NCI-H345 treated with DMSO at 0.1 percent for 48 hours (cell line): ENCODE results near the gene RNU6-9.
"Not testable (repeated sequence)": the region's sequence is repeated elsewhere in the genome, so short reads cannot be mapped to it uniquely, and the experiment has no call there.

ENCODE experiments used
- DNase-seq: peaks from one replicate; lab custom pipeline; 2025; ENCODE audit not compliant: unreplicated experiment; lab: John Stamatoyannopoulos, UW

Gene RNU6-9

GRCh38 chr19:892894-893689, at the start of gene RNU6-9, which contains the start of gene MED16:
TSS of gene RNU6-9 (plus strand) at chr19:893484.
TSS of gene MED16 (minus strand) at chr19:893187. CDS start at chr19:891131, 2,056 bp downstream.
- peak; percentile 91 for DNase-seq

DNA sequence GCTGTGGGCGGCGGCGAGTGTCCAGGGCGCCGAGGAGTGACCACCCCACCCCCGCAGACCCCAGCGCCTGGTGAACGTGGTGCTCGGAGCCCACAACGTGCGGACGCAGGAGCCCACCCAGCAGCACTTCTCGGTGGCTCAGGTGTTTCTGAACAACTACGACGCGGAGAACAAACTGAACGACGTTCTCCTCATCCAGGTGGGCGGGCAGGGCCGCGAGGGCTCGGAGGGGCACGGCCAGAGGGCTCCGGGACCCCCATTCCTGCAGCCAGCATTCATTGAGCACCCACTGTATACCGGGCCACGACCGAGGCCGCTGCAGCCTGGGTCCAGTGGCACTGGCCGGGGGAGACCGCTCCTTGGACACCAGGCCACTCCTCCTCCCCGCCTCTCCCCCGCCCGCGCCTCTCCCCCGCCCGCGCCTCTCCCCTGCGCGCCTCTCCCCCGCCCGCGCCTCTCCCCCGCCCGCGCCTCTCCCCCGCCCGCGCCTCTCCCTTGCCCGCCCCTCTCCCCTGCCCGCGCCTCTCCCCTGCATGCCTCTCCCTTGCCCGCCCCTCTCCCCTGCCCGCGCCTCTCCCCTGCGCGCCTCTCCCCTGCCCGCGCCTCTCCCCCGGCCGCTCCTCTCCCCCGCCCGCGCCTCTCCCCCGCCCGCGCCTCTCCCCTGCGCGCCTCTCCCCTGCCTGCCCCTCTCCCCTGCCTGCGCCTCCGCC, 49.3 kb upstream of the RNU6-9 start:
- no peak for DNase-seq

DNA sequence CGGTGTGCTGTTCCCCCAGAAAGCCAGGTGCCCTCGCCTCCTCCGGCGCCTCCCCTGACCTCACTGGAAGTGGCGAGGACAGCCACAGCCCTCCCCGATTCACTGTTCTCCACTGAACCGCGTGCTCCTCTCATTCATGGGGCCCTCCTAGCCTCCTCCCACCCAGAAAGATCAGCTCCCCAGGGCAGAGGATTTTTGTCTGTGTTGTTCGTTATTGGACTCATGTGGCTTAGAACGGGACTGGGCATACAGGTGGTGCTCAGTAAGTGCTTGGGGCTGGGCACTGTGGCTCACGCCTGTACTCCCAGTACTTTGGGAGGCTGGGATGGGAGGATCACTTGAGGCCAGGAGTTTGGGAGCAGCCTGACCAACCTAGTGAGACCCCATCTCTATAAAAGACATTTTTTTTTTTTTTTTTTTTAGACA, 48.7 kb upstream of the RNU6-9 start:
- DNase-seq, result no peak

DNA sequence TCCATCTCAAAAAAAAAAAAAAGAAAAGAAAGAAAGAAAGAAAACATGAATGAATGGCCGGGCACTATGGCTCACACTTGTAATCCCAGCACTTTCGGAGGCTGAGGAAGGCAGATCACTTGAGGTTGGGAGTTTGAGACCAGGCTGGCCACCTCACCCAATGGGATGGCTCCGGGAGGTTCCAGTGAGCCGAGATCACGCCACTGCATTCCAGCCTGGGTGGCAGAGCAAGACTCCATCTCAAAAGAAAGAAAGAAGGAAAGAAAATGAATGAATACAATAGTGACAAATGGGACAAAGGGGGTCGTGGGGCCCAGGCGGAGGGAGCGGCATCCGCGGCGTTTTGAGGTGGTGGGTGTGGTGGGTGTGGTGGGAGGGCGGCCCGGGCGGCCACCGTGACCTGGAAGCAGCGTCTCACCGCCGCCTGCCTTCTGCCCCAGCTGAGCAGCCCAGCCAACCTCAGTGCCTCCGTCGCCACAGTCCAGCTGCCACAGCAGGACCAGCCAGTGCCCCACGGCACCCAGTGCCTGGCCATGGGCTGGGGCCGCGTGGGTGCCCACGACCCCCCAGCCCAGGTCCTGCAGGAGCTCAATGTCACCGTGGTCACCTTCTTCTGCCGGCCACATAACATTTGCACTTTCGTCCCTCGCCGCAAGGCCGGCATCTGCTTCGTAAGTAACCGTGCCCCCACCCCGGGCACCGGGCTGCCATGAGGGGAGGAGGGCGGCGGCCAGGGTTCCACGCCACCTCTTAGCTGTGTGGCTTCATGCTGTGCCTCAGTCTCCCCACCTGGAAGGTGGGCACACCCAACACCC, 47.4 kb upstream of the RNU6-9 start:
- no peak for DNase-seq

DNA sequence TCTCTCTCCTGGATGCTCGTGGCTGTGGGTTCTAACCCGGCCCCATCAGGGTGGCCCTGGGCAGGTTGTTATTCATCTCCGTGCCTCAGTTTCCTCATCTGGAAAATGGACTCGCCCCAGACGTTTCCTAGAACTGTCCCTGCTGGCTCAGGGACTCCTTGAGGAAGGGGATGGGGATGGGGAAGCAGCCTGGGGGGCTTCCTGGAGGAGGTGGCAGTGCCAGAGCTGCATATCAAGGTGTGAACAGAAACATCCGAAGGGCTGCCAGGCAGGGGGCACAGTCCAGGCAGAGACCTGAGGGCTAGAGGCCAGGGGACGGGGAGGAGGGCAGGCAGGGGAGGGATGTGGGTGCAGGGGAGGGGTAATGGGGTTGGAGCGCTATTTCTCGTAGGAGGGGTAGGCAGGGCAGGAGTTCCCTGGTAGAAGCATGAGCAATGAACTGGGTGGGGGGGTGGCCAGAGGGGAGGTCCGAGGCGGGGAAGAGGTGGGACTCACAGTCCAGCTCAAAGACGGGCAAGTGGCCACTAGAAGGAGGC, 44.8 kb upstream of the RNU6-9 start:
- DNase-seq, result no peak

- not testable (repeated sequence) for DNase-seq
Measured at GRCh38 chr19:849195-849594, 44.1 kb upstream of the RNU6-9 start.

- DNase-seq, result no peak
Measured at GRCh38 chr19:850221-850978, 42.9 kb upstream of the RNU6-9 start.

- DNase-seq, result no peak
Measured at GRCh38 chr19:850979-851335, 42.3 kb upstream of the RNU6-9 start.

GRCh38 chr19:852136-853013, 40.9 kb upstream of the RNU6-9 start, which contains the start of gene ELANE:
TSS of gene ELANE (plus strand) at chr19:852303. CDS start at chr19:852329, 26 bp downstream.
- DNase-seq, result no peak

- no peak for DNase-seq
Measured at GRCh38 chr19:853014-853585, 40.2 kb upstream of the RNU6-9 start.

DNA sequence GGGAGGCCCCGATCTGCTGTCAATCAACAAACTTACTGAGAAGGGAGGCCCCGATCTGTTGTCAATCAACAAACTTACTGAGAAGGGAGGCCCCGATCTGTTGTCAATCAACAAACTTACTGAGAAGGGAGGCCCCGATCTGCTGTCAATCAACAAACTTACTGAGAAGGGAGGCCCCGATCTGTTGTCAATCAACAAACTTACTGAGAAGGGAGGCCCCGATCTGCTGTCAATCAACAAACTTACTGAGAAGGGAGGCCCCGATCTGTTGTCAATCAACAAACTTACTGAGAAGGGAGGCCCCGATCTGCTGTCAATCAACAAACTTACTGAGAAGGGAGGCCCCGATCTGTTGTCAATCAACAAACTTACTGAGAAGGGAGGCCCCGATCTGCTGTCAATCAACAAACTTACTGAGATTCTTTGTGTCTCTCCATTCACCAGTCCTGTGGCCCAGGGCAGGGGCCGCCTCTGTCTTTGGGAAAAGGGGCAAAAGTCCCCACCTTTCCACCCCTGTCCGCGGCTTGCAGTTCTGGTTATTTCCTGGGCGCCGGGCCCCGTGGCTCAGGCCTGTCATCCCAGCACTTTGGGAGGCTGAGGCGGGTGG, 39.6 kb upstream of the RNU6-9 start:
- not testable (repeated sequence) for DNase-seq

DNA sequence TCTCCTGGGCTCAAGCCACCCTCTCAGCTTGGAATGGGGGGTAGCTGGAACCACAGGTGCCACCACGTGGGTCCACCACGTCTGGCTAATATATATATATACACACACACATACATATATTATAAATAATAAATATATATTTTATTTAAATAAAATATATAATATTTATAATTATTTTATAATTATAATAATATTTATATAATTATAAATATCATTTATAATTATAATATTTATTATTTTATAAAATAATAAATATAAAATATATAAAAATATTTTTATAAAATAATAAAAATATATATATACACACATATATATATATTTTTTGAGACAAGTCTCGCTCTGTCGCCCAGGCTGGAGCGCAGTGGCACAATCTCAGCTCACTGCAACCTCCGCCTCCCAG, 38.7 kb upstream of the RNU6-9 start:
- DNase-seq, result no peak

DNA sequence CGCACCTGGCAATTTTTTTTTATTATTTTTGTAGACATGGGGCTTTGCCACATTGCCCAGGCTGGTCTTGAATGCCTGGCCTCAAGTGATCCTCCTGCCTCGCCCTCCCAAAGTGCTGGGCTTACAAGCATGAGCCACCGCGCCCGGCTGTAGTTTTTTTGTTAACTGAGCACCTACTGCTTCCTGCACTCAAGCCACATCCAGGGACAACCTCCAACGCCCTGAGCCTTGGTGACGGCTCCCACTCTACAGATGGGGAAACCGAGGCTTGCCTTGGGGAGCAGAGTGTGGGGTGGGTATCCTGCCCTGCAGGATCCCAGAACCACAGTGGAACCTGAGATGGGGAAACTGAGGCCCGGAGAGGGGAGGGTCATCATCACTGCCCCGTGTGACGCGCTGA, 38.1 kb upstream of the RNU6-9 start:
- DNase-seq, result no peak

DNA sequence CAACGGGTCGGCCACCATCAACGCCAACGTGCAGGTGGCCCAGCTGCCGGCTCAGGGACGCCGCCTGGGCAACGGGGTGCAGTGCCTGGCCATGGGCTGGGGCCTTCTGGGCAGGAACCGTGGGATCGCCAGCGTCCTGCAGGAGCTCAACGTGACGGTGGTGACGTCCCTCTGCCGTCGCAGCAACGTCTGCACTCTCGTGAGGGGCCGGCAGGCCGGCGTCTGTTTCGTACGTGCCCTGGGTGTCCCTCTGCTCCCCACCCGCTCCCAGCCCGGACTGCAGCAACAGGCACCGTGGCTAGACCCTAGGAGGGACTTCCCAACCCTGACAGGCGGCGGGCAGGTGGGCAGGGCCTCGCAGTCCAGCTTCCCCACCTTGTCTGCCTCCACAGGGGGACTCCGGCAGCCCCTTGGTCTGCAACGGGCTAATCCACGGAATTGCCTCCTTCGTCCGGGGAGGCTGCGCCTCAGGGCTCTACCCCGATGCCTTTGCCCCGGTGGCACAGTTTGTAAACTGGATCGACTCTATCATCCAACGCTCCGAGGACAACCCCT, 37.6 kb upstream of the RNU6-9 start:
- DNase-seq, result no peak

- no peak for DNase-seq
Measured at GRCh38 chr19:858284-858683, 35.0 kb upstream of the RNU6-9 start.

DNA sequence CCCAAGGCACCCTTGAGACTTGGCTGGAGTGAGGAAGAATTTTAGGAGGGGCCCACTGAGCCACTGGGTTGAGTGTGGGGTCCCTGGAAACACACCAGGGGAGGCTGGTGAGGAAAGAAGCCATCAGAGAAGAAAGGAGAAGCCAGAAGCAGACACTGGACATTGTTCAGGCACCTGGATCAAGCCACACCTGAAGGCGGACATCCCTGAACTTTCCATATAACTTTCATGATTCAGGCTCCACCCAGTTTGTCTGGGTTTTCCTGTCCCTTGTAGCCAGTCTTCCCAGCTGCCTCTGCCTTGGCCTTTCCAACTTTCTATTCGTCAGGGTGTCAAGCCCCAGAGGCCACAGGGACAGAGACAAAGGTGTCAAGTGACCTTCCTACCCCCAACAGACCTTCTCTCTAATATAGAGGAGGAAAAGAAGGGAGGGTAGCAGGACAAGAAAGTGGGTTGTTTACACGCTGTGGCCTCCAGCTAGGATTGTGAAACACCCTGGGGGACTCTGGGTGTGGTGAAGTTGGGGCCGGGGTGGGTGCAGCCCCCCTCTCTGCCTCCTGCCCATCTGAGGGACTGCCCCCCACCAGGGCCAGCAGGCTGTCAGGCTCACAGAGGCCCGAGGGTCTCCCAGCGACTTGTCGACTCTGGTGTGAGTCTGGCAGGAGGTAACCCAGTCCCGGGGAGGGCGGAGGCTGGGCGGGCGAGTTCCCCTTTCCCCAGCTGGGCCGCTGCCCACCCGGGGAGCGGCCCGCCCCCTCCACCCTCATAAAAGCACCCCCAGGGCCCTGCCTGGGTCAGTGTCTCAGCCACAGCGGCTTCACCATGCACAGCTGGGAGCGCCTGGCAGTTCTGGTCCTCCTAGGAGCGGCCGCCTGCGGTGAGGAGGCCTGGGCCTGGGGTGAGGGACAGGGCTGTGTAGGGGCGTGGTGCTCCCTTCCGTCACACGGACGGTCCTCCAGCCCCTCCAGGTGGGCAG, 34.1 kb upstream of the RNU6-9 start, which contains the start of gene CFD:
CFD (plus strand) TSS at position 797 of the 976 bp plus-strand sequence; CDS start at position 823, 26 bp downstream.
- no peak for DNase-seq

DNA sequence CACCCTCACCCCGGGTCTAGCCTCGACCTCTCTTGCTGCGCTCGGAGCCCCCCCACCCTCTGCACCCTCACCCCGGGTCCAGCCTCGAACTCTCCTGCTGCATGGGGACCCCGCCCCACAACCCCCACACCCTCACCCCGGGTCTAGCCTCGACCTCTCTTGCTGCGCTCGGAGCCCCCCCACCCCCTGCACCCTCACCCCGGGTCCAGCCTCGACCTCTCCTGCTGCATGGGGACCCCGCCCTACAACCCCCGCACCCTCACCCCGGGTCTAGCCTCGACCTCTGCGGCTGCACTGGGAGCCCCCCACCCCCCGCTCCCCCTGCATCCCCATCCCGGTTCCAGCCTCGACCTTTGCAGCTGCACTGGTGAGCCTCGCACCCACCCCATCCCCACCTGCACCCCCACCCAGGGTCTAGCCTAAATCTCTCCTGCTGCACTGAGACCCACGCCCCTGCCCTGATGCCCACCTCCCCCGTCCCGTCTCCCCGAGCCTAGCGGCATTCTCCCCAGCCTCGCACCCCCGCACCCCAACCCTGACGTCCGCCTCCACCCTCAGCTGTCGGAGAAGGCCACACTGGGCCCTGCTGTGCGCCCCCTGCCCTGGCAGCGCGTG, 32.0 kb upstream of the RNU6-9 start:
- no peak for DNase-seq
